Measurements from ENCODE around the gene ELOVL1. TPM values are rescaled to one million over a fixed set of nuclear protein-coding genes. Genes with fewer than 3 reads are reported as not detected.

Gene ELOVL1
- total RNA-seq, 1 donor from 2014 or later: 39.9 TPM

DNA sequence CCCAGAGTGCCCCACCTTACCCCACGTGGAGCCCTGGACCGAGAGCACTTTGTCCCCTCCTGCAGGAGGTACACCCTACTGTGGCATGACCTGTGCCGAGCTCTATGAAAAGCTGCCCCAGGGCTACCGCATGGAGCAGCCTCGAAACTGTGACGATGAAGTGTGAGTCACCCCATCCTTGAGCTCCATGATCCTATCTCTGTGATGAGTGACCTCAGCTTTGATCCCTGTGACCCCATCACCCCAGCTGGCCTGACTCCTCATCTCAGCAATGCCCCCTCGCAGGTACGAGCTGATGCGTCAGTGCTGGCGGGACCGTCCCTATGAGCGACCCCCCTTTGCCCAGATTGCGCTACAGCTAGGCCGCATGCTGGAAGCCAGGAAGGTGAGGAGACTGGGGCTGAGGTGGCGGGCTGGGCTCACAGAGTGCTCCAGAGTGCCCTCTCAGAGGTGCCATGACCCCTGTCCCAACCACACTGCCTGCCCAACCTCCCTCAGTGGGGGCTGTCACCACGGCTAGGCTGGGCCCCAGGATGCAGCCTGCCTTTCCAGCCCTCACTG, 46.4 kb downstream of the ELOVL1 start:
- TF ChIP-seq, protein P1, sequence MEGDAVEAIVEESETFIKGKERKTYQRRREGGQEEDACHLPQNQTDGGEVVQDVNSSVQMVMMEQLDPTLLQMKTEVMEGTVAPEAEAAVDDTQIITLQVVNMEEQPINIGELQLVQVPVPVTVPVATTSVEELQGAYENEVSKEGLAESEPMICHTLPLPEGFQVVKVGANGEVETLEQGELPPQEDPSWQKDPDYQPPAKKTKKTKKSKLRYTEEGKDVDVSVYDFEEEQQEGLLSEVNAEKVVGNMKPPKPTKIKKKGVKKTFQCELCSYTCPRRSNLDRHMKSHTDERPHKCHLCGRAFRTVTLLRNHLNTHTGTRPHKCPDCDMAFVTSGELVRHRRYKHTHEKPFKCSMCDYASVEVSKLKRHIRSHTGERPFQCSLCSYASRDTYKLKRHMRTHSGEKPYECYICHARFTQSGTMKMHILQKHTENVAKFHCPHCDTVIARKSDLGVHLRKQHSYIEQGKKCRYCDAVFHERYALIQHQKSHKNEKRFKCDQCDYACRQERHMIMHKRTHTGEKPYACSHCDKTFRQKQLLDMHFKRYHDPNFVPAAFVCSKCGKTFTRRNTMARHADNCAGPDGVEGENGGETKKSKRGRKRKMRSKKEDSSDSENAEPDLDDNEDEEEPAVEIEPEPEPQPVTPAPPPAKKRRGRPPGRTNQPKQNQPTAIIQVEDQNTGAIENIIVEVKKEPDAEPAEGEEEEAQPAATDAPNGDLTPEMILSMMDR (IDR thresholded peaks at IDR 0.05): no peak
- Histone ChIP-seq H3K27ac (no peak overlapping the region), H3K4me3 (no peak overlapping the region), H3K27me3 (no peaks in the 10 kb centered on the region), H3K4me1 (no peaks in the 10 kb centered on the region), H3K36me3 (no peaks in the 10 kb centered on the region), H3K9me3 (peaks cover 0 to 18% of the 10 kb centered on the region in 2 donors)
- intact Hi-C loops (cut with DNase I): no loop called here
- DNase-seq (ENCODE audit: low spot score in 2 of 2): no peak

DNA sequence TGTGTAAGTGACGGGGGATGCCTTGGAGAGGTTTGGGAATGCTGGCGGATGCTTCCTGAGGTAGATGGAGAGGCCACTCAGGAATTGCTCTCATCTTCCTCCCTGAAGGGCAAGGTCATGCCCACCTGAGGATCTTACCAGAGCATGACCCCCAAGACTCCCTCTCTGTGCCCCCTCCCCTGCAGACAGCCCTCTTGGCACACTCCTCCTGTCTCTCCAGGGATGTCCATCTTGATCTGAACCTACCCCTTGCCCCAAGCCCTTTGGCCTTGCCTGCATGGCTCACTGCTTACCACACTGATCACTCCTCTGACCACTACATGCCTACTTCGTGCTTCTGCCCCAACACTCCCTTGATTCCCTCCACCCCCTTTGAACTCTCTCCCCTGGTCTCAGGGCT, 48.0 kb downstream of the ELOVL1 start:
- Histone ChIP-seq H3K27me3 (no peaks in the 10 kb centered on the region), H3K9me3 (peaks cover 0 to 4% of the 10 kb centered on the region in 2 donors), H3K4me3 (no peak overlapping the region), H3K27ac (no peak overlapping the region), H3K4me1 (no peaks in the 10 kb centered on the region), H3K36me3 (no peaks in the 10 kb centered on the region)
- DNase-seq (ENCODE audit: low spot score in 2 of 2): no peak
- TF ChIP-seq, protein P1 (IDR thresholded peaks at IDR 0.05): no peak
- intact Hi-C loops (cut with DNase I): no loop called here

- Histone ChIP-seq H3K36me3 (no peaks in the 10 kb centered on the region), H3K27me3 (no peaks in the 10 kb centered on the region), H3K27ac (no peak overlapping the region), H3K9me3 (no peaks in the 10 kb centered on the region), H3K4me1 (no peaks in the 10 kb centered on the region), H3K4me3 (no peak overlapping the region)
- DNase-seq (ENCODE audit: low spot score in 2 of 2): no peak
- intact Hi-C loops (cut with DNase I): no loop called here
- TF ChIP-seq, protein P1 (IDR thresholded peaks at IDR 0.05): no peak
Observed at GRCh38 chr1:43319288-43319687, 48.5 kb downstream of the ELOVL1 start.

DNA sequence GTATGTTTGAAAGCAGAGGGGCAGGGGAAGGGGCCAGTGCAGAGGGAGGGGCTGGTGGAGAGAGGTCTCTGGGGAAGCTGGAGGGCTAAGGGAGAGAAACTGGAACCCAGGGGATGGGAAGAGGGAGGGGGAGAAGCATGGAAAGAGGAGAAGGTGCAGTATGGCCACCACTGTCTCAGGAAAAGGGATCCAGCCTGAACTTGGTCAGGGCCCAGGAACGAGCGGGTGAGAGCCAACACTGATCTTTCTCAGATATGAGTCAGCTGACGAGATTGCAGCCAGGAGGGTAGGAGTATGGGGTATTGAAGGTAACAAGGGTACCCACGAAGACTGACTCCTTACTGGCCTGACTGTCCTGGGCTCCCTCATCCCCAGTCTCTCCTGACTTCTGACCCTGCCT, 49.0 kb downstream of the ELOVL1 start:
- Histone ChIP-seq H3K36me3 (no peaks in the 10 kb centered on the region), H3K9me3 (no peaks in the 10 kb centered on the region), H3K27ac (no peak overlapping the region), H3K4me3 (no peak overlapping the region), H3K27me3 (no peaks in the 10 kb centered on the region), H3K4me1 (no peaks in the 10 kb centered on the region)
- intact Hi-C loops (cut with DNase I): no loop called here
- TF ChIP-seq, protein P1 (IDR thresholded peaks at IDR 0.05): no peak
- no peak for DNase-seq (ENCODE audit: low spot score in 2 of 2)

- TF ChIP-seq, protein P1 (IDR thresholded peaks at IDR 0.05): no peak
Observed at GRCh38 chr1:43317817-43318471, 49.9 kb downstream of the ELOVL1 start.

More at GRCh38 chr1:43317817-43318471, 49.9 kb downstream of the ELOVL1 start:
- Histone ChIP-seq H3K4me3 (no peak overlapping the region), H3K9me3 (no peaks in the 10 kb centered on the region), H3K27ac (no peak overlapping the region), H3K4me1 (no peaks in the 10 kb centered on the region), H3K27me3 (no peaks in the 10 kb centered on the region), H3K36me3 (no peaks in the 10 kb centered on the region)
- no peak for DNase-seq (ENCODE audit: low spot score in 2 of 2)
- intact Hi-C loops (cut with DNase I): no loop called here

All from ascending aorta (tissue), 2 donors.